Osteocyte (in vitro differentiated cells): ENCODE data around the gene CTSC. TPM values are rescaled to one million over a fixed set of nuclear protein-coding genes. Genes with fewer than 3 reads are reported as not detected.
"Not testable (repeated sequence)": the region's sequence is repeated elsewhere in the genome, so short reads cannot be mapped to it uniquely, and the experiment has no call there.

Experiments
- DNase-seq: peaks from one replicate; pipeline ENCODE4 v3.0.0; 2021; ENCODE audit warnings: mixed read lengths; ENCODE audit not compliant: unreplicated experiment; ENCODE audit errors: extremely low spot score
- H3K27ac Mint-ChIP-seq: one replicate; pipeline ENCODE4 v1.8.0; 2021; ENCODE audit warnings: mild to moderate bottlenecking, mixed read lengths; ENCODE audit not compliant: unreplicated experiment
- H3K27me3 Mint-ChIP-seq: one replicate; pipeline ENCODE4 v1.8.0; 2021; ENCODE audit warnings: mixed read lengths; ENCODE audit not compliant: unreplicated experiment
- H3K36me3 Mint-ChIP-seq: one replicate; pipeline ENCODE4 v1.8.0; 2021; ENCODE audit warnings: mixed read lengths; ENCODE audit not compliant: unreplicated experiment
- H3K4me1 Mint-ChIP-seq: one replicate; pipeline ENCODE4 v1.8.0; 2021; ENCODE audit warnings: mixed read lengths; ENCODE audit not compliant: unreplicated experiment
- H3K4me3 Mint-ChIP-seq: one replicate; pipeline ENCODE4 v1.8.0; 2021; ENCODE audit warnings: mild to moderate bottlenecking, moderate library complexity, mixed read lengths; ENCODE audit not compliant: unreplicated experiment
- H3K9me3 Mint-ChIP-seq: one replicate; pipeline ENCODE4 v1.8.0; 2021; ENCODE audit warnings: mixed read lengths; ENCODE audit not compliant: unreplicated experiment
- CTCF ChIP-seq: fragments of 200-600 bp; sonication (generic); IDR thresholded peaks from 2 replicates; pipeline ENCODE4 v1.5.0; 2021; ENCODE audit warnings: antibody characterized with exemption, mild to moderate bottlenecking, moderate library complexity
- total RNA-seq: library from RNA; stranded (reverse); gene quantifications from 2 replicates; pipeline ENCODE4 v1.2.1, GENCODE V29; 2021

The CTSC gene
- total RNA-seq, 1 donor from 2014 or later, result 1.3 TPM

- no peaks in the 10 kb centered on the region for H3K9me3 Mint-ChIP-seq
- no peaks in the 10 kb centered on the region for H3K36me3 Mint-ChIP-seq
- DNase-seq, result no peak
- H3K27ac Mint-ChIP-seq, result no peak overlapping the region
- no peak for TF ChIP-seq CTCF
- H3K4me1 Mint-ChIP-seq, result no peaks in the 10 kb centered on the region
- H3K27me3 Mint-ChIP-seq, result peaks cover 2% of the 10 kb centered on the region
- H3K4me3 Mint-ChIP-seq, result no peak overlapping the region
These were observed 9.9 kb downstream of the CTSC start for GRCh38 chr11:88327462-88328143.

DNA sequence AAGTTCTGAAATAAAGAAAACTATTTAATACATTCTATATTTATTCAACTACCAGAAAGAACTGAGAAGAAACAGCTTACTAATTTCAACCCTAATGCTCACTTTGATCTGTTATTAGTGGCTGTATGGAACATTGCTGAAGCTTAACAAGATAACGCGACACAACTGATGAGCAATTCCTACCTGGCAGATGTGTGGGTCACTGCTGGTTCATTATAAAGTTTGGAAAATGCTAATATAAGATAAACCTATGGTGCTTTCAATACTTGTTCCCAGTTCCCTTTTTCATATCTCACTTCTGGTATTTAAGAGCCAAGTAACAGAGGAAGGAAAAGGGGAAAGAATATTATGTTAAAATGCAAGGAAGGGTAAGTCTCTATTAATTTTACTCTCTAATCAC lies 10.5 kb downstream of the CTSC start:
- Mint-ChIP-seq H3K27me3 (peaks cover 2% of the 10 kb centered on the region), H3K9me3 (no peaks in the 10 kb centered on the region), H3K4me3 (no peak overlapping the region), H3K27ac (no peak overlapping the region), H3K4me1 (no peaks in the 10 kb centered on the region), H3K36me3 (no peaks in the 10 kb centered on the region)
- TF ChIP-seq CTCF, result no peak
- DNase-seq, result no peak

DNA sequence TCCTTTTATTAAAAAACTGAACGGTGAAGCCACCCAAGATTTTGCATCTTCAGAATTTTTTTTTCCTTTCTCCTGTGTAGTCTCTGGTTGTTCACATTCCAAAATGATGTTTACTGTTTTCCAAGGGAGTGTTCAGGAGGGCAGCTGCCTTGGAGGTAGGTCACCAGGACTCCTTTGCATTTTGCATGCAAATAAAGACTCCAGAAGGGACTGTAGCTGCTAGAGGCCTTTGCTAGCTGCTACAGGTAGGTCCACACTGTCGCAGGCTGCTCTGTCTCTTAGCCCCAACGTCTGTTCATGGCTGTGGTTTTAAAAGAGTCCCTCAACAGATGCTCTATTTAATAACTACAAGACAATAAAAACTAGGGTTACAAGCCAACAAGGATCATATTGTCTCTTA lies 11.4 kb downstream of the CTSC start:
- Mint-ChIP-seq H3K27me3 (no peaks in the 10 kb centered on the region), H3K4me3 (no peak overlapping the region), H3K4me1 (no peaks in the 10 kb centered on the region), H3K36me3 (no peaks in the 10 kb centered on the region), H3K27ac (no peak overlapping the region), H3K9me3 (no peaks in the 10 kb centered on the region)
- no peak for TF ChIP-seq CTCF
- no peak for DNase-seq

- H3K27me3 Mint-ChIP-seq, result no peaks in the 10 kb centered on the region
- H3K27ac Mint-ChIP-seq, result no peak overlapping the region
These were observed 12.8 kb downstream of the CTSC start for GRCh38 chr11:88324562-88325345.

DNA sequence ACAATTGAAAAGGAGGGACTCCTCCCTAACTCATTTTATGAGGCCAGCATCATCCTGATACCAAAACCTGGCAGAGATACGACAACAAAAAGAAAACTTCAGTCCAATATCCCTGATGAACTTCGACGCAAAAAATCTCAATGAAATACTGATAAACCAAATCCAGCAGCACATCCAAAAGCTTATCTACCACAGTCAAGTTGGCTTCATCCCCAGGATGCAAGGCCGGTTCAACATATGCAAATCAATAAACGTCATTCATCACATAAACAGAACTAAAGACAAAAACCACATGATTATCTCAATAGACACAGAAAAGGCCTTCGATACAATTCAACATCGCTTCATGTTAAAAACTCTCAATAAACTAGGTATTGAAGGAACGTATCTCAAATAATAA lies 14.7 kb downstream of the CTSC start:
- not testable (repeated sequence) for H3K27me3 Mint-ChIP-seq, H3K36me3 Mint-ChIP-seq, H3K27ac Mint-ChIP-seq, H3K4me1 Mint-ChIP-seq, DNase-seq, H3K4me3 Mint-ChIP-seq, H3K9me3 Mint-ChIP-seq

More at GRCh38 chr11:88324562-88325345, 12.8 kb downstream of the CTSC start:
- H3K4me3 Mint-ChIP-seq, result no peak overlapping the region
- no peaks in the 10 kb centered on the region for H3K4me1 Mint-ChIP-seq
- no peak for TF ChIP-seq CTCF
- no peak for DNase-seq
- no peaks in the 10 kb centered on the region for H3K36me3 Mint-ChIP-seq
- no peaks in the 10 kb centered on the region for H3K9me3 Mint-ChIP-seq

DNA sequence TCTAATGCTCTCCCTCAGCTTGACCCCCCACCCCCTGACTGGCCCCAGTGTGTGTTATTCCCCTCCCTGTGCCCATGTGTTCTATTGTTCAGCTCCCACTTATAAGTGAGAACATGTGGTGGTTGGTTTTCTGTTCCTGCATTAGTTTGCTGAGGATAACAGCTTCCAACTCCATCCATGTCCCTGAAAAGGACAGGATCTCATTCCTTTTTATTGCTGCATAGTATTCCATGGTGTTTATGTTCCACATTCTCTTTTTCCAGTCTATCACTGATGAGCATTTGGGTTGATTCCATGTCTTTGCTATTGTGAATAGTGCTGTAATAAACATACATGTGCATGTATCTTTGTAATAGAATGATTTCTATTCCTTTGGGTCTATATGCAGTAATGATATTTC lies 16.1 kb downstream of the CTSC start:
- not testable (repeated sequence) for H3K27ac Mint-ChIP-seq, DNase-seq, H3K36me3 Mint-ChIP-seq, H3K27me3 Mint-ChIP-seq, H3K9me3 Mint-ChIP-seq, H3K4me1 Mint-ChIP-seq, H3K4me3 Mint-ChIP-seq
